Pancreas (tissue), 10 donors: ENCODE data around the gene LEF1. TPM values are rescaled to one million over a fixed set of nuclear protein-coding genes. Genes with fewer than 3 reads are reported as not detected.
A peak's percentile ranks its signal among the peaks of the same experiment; 100 is the strongest.

ENCODE experiments used
- ATAC-seq, 4 donors: fragments of 200-7000 bp; cut with Tn5 transposase; one replicate each; pipeline versions ENCODE4 v1.8.0 to v1.9.1; 2020; ENCODE audit warnings: mild to moderate bottlenecking in 4 of 4, moderate library complexity in 4 of 4
- DNase-seq, 6 donors: peaks; one replicate each; pipeline ENCODE4 v3.0.0-alpha.2; 2020
- FAIRE-seq: peaks from 2 replicates; lab custom pipeline; 2012; peaks lifted over from hg19 to GRCh38; lab: Jason Lieb, UNC
- H3K27ac ChIP-seq, 4 donors: fragments of 200-600 bp; sonication (generic); 1 replicate in 3 of 4; 2 replicates in 1 of 4; pipeline versions ENCODE4 v1.5.0 to v1.8.0; 2020
- H3K27me3 ChIP-seq, 4 donors: fragments of 200-600 bp; one replicate each; pipeline ENCODE4 v1.8.0; 2021
- H3K36me3 ChIP-seq, 3 donors: fragments of 200-600 bp; sonication (generic) in 1 of 3; one replicate each; pipeline versions ENCODE4 v1.5.0 to v1.8.0; 2020 to 2021
- H3K4me1 ChIP-seq, 3 donors: fragments of 200-600 bp; one replicate each; pipeline ENCODE4 v1.8.0; 2021
- H3K4me3 ChIP-seq, 4 donors: fragments of 200-600 bp; sonication (generic) in 2 of 4; one replicate each; pipeline versions ENCODE4 v1.5.0 to v1.8.0; 2020 to 2021
- H3K9me3 ChIP-seq, 4 donors: fragments of 200-600 bp; one replicate each; pipeline ENCODE4 v1.8.0; 2021
- WGBS, 2 donors: extraction: QIAGEN DNeasy Blood & Tissue Kit; methylation state at CpG; one replicate each; pipeline ENCODE4 v1.1.7; 2013; 5-methylcytosine and 5-hydroxymethylcytosine counted together
- intact Hi-C, 3 donors: fragments of 100-400 bp; cut with DNase I; formaldehyde crosslinking; loops; one replicate each; pipeline versions ENCODE4 v1.11.1 to v1.14.2; 2022
- polyA plus RNA-seq, 2 donors: library from polyadenylated mRNA; stranded (reverse); fragments of 200-250 nt; gene quantifications; one replicate each; pipeline ENCODE4 v1.2.3, GENCODE V29; 2013
- total RNA-seq, 6 donors: library from RNA; stranded (reverse); fragmentation: NEBNext Ultra II Directional in 4 of 6; extraction: Animal tissue kit (Norgen Biotek cat#: 25700) in 4 of 6; gene quantifications; one replicate each; pipeline versions ENCODE4 v1.2.1 to v1.2.4, GENCODE V29; 2021 to 2023
- TF ChIP-seq, protein P1 (sequence below), 4 donors: fragments of 200-600 bp; sonication (generic) in 3 of 4; IDR thresholded peaks; one replicate each; pipeline versions ENCODE4 v1.5.0 to v1.8.0; 2021; ENCODE audit warnings: antibody characterized with exemption in 4 of 4
- donor health status: healthy with polysubstance abuse.
- donor health status: DM: no; HTN: no; CAD: no; lungs with moderate emphysema.
- donor health status: DM: no; HTN: no; CAD: no.
- donor health status: control.
- donor health status: control.
- donor health status: Bipolar disorder and iron deficiency.
- donor health status: DM: yes; HTN: yes; CAD: no.
- donor health status: DM: no; HTN: no; CAD: no.
- donor health status: DM: no; HTN: no; CAD: no.
- donor health status: DM: yes; HTN: yes; CAD: no.

The LEF1 gene
- total and polyA plus RNA-seq, 8 donors, result 0.28 to 3.5 (median 0.86) TPM

DNA sequence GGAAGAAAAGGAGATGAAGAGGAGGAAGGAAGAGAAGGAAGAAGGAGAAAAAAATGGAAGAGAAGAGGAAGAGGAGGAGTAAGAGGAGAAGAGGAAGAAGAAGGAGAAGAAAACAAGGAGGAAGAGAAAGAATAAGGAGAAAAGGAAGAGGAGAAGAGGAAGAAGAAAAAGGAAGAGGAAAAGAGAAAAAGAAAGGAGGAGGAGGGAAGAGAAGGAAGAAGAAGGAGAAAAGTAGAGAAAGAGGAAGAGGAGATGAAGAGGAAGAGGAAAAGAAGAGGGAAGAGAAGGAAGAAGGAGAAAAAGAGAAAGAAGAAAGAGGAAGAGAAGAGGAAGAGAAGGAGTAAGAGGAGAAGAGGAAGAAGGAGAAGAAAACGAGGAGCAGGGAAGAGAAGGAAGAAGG lies 11.8 kb upstream of the LEF1 start:
- no peaks in the 10 kb centered on the region for H3K4me1 ChIP-seq
- H3K27me3 ChIP-seq, result no peaks in the 10 kb centered on the region
- no peak overlapping the region for H3K4me3 ChIP-seq
- 40 to 43% methylated on average over 1 of the region's 1 CpG for WGBS, 2 donors
- no peaks in the 10 kb centered on the region for H3K9me3 ChIP-seq
- TF ChIP-seq, protein P1, sequence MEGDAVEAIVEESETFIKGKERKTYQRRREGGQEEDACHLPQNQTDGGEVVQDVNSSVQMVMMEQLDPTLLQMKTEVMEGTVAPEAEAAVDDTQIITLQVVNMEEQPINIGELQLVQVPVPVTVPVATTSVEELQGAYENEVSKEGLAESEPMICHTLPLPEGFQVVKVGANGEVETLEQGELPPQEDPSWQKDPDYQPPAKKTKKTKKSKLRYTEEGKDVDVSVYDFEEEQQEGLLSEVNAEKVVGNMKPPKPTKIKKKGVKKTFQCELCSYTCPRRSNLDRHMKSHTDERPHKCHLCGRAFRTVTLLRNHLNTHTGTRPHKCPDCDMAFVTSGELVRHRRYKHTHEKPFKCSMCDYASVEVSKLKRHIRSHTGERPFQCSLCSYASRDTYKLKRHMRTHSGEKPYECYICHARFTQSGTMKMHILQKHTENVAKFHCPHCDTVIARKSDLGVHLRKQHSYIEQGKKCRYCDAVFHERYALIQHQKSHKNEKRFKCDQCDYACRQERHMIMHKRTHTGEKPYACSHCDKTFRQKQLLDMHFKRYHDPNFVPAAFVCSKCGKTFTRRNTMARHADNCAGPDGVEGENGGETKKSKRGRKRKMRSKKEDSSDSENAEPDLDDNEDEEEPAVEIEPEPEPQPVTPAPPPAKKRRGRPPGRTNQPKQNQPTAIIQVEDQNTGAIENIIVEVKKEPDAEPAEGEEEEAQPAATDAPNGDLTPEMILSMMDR (IDR thresholded peaks at IDR 0.05), result no peak
- no peaks in the 10 kb centered on the region for H3K36me3 ChIP-seq
- ATAC-seq (no peak), FAIRE-seq (no peak), DNase-seq (no peak)
- intact Hi-C loops, result no loop called here
- no peak overlapping the region for H3K27ac ChIP-seq

DNA sequence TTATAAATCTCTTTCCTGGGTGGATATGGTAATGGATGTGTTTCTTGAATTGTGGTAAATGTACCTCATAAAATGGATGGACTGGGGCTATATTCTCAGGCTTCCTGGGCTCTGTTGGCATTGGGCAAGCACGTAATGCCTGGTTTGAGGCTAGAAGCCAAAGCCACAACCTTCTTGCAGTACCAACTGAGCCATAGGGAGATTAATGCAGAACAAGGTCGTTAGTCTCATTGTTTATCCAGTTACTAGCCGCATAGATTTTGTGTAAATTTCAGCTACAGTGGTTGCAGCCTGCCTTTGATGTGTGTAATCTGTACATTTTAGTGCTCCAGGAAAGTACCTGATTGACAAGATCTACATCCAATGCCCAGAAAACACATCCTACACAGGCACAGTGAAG lies 7.2 kb upstream of the LEF1 start:
- no peak for FAIRE-seq
- ATAC-seq, result no peak
- WGBS, 2 donors, result 60 to 65% methylated on average over 3 of the region's 3 CpGs
- Histone ChIP-seq H3K4me3 (no peak overlapping the region), H3K4me1 (peaks cover 0 to 5% (median 0%) of the 10 kb centered on the region in 3 donors), H3K9me3 (no peaks in the 10 kb centered on the region), H3K27me3 (peaks cover 0 to 9% (median 2%) of the 10 kb centered on the region in 4 donors), H3K27ac (no peak overlapping the region), H3K36me3 (no peaks in the 10 kb centered on the region)
- intact Hi-C loops, result no loop called here
- TF ChIP-seq, protein P1 (IDR thresholded peaks at IDR 0.05), result no peak
- no peak for DNase-seq

DNA sequence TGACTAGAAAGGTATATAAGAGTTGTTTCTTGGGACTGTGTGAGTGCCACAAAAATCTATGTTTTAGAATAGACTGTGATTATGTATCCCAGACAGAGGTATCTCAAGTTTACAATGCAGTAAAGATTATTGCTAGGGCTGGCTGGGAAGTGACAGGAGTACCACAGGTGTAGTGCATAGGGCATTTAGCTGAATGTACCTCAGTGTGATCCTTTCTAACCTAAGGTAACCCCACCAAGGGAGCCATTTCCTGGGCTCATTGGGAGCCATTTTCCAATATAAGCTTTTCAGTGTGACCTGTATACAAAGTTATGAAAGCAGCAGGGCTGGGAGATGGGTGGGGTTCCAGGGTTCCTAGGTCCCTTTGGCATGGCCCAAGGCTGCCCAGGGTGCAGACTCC lies 6.1 kb upstream of the LEF1 start:
- intact Hi-C loops, result no loop called here
- no peaks in the 10 kb centered on the region for H3K9me3 ChIP-seq
- no peaks in the 10 kb centered on the region for H3K36me3 ChIP-seq

DNA sequence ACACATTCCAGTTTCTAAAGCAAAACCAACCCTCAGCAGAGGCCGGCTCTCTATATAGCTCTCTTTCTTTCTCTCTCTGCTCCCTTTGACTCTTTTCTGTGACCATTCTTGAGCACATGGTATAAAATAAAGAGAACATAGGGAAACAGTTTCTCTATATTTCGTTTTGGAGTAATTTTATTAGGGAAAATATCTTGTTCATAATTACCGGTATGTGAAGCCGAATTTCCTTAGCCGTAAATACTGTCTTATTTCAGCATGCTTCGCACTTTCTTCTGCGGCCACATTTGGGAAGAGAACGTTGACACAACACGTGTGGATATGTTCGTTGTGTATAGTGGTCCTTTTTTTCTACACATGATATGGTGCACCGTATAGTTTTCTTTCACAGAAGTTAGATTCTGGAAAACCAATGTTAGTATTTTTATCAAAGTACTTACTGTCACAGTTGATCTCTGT lies 4.9 kb upstream of the LEF1 start:
- WGBS, 2 donors, result 63 to 69% methylated on average over 11 of the region's 11 CpGs
- peaks cover 0 to 5% (median 0%) of the 10 kb centered on the region in 3 donors for H3K4me1 ChIP-seq
- peak overlapping the region in 3 of 4 donors; percentile 33 to 51 (median 42) for H3K4me3 ChIP-seq
- FAIRE-seq (no peak), ATAC-seq (no peak), DNase-seq (no peak)
- no peak overlapping the region for H3K27ac ChIP-seq
- H3K9me3 ChIP-seq, result no peaks in the 10 kb centered on the region
- H3K27me3 ChIP-seq, result peaks cover 0 to 19% (median 5%) of the 10 kb centered on the region in 4 donors
- TF ChIP-seq, protein P1 (IDR thresholded peaks at IDR 0.05), result no peak
- intact Hi-C loops, result no loop called here
- no peaks in the 10 kb centered on the region for H3K36me3 ChIP-seq

More for the DNA sequence above, 6.1 kb upstream of the LEF1 start:
- ATAC-seq, result no peak
- H3K27ac ChIP-seq, result no peak overlapping the region
- peaks cover 0 to 19% (median 3%) of the 10 kb centered on the region in 4 donors for H3K27me3 ChIP-seq
- peaks cover 0 to 5% (median 0%) of the 10 kb centered on the region in 3 donors for H3K4me1 ChIP-seq
- FAIRE-seq, result no peak
- TF ChIP-seq, protein P1 (IDR thresholded peaks at IDR 0.05), result no peak
- no peak overlapping the region for H3K4me3 ChIP-seq
- no peak for DNase-seq

DNA sequence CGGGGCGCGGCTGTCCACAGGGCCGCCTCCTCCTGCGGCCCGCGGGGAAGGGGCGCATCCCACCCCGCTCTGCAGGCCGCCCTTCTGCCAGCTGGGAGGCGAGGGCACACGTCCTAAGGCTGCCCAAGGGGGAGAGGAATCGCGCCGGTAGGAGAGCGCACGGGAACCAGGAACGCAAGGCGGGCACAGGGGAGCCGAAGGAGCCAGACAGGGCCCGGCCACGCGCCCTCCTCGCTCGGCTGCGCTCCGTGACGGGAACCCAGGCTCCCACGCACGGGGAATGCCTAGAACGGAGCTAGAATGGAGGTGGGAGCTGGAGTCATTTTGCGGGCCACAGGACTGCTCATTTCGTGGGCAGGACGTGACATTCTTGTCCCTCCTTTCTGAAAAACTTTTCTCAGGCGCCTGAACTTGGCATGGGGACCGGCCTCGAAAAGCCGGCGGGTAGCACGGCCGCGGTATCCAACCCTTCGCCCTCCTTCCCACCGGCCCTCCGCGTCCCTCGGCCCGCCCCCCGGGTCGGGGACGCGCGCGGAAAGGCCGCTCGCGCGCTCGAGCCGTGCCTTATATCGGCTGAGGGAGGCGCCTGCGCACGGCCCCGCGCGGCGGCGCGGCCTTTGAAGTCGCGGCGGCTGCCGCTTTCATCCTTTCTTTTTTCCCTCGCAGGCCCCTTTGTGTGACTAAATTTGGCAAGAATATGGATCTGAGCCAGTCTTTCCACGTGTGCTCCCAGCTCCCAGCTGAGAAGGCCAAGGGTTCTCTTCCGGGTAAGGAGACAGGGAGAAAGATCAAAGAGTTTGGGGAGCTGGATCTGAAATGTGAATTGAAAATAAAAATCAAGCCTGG lies 4.2 kb upstream of the LEF1 start:
- no peak overlapping the region for H3K27ac ChIP-seq
- H3K36me3 ChIP-seq, result no peaks in the 10 kb centered on the region
- FAIRE-seq, result no peak
- ATAC-seq, result peak; percentile 71 to 85 (median 83)
- WGBS, 2 donors, result 1% methylated on average over 62 to 77 of the region's 77 CpGs
- H3K9me3 ChIP-seq, result no peaks in the 10 kb centered on the region
- intact Hi-C loops, result no loop called here
- H3K4me1 ChIP-seq, result peaks cover 0 to 5% (median 0%) of the 10 kb centered on the region in 3 donors
- DNase-seq, result peak in 5 of 6 donors; percentile 24 to 81 (median 51)
- H3K27me3 ChIP-seq, result peaks cover 0 to 19% (median 5%) of the 10 kb centered on the region in 4 donors
- TF ChIP-seq, protein P1 (IDR thresholded peaks at IDR 0.05), result no peak
- peak overlapping the region; percentile 20 to 51 (median 38) for H3K4me3 ChIP-seq
